AG04449 (cell line): ENCODE measurements around the gene ZNRF1.

Experiments
- CTCF ChIA-PET: fragments of 350-600 bp; formaldehyde crosslinking; extraction: SDS; loops from one replicate; lab custom pipeline; 2021; ENCODE audit warnings: antibody characterized with exemption; lab: Yijun Ruan, JAX
- POLR2A ChIA-PET: fragments of 400-600, 350-600 bp; formaldehyde crosslinking; extraction: SDS; loops from one replicate; lab custom pipeline; 2020; ENCODE audit warnings: antibody characterized with exemption, inconsistent platforms; lab: Yijun Ruan, JAX
- DNase-seq: peaks from one replicate; pipeline ENCODE4 v3.0.0-alpha.2; 2010; ENCODE audit warnings: low read depth, low spot score
- H3K4me3 ChIP-seq: 2 replicates; pipeline ENCODE4 v1.5.1; 2011; ENCODE audit warnings: low read depth, mild to moderate bottlenecking, control low read depth, low read length
- TF ChIP-seq, protein P1 (sequence below): IDR thresholded peaks from one replicate; pipeline ENCODE4 v1.5.1; 2011; ENCODE audit warnings: mild to moderate bottlenecking, moderate library complexity, low read length, control low read depth, inconsistent platforms; ENCODE audit not compliant: insufficient read depth; ENCODE audit errors: missing control alignments

Gene ZNRF1

DNA sequence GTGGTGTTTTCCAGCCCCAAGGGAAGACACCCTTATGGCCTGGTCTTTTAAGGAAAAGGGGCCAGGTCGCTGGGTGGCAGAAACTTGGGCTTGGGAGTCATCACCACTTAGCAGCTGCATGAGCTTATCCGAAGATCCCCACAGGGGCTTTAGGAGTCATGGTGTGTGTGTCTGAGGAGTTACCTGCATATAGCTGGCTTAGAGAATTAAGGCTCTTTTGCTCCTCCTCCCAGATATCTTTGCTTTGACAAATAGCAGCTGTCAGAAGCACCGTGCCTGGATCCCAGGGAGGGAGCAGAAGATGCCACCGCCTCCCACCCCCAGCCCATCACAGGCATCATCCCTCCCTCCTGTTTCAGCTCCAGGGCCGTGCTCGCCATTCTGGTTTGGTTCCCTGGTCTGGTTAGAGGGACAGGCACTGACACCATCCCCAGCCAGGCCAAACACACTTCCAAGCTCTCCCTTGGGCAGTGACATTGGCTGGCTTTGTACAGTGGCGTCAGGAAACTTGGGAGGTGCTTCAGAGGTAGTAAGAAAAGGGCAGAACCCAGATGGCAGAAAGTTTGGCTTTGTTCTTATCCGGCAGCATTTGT is 100.3 kb downstream of the ZNRF1 start:
- ChIA-PET CTCF (interaction anchor here (9.1 kb wide), 1 partner anchor 11 kb away, joined by 73 read pairs; no protein-coding TSS in a partner anchor), POLR2A (no interaction called here)
- TF ChIP-seq, protein P1, sequence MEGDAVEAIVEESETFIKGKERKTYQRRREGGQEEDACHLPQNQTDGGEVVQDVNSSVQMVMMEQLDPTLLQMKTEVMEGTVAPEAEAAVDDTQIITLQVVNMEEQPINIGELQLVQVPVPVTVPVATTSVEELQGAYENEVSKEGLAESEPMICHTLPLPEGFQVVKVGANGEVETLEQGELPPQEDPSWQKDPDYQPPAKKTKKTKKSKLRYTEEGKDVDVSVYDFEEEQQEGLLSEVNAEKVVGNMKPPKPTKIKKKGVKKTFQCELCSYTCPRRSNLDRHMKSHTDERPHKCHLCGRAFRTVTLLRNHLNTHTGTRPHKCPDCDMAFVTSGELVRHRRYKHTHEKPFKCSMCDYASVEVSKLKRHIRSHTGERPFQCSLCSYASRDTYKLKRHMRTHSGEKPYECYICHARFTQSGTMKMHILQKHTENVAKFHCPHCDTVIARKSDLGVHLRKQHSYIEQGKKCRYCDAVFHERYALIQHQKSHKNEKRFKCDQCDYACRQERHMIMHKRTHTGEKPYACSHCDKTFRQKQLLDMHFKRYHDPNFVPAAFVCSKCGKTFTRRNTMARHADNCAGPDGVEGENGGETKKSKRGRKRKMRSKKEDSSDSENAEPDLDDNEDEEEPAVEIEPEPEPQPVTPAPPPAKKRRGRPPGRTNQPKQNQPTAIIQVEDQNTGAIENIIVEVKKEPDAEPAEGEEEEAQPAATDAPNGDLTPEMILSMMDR = no peak

DNA sequence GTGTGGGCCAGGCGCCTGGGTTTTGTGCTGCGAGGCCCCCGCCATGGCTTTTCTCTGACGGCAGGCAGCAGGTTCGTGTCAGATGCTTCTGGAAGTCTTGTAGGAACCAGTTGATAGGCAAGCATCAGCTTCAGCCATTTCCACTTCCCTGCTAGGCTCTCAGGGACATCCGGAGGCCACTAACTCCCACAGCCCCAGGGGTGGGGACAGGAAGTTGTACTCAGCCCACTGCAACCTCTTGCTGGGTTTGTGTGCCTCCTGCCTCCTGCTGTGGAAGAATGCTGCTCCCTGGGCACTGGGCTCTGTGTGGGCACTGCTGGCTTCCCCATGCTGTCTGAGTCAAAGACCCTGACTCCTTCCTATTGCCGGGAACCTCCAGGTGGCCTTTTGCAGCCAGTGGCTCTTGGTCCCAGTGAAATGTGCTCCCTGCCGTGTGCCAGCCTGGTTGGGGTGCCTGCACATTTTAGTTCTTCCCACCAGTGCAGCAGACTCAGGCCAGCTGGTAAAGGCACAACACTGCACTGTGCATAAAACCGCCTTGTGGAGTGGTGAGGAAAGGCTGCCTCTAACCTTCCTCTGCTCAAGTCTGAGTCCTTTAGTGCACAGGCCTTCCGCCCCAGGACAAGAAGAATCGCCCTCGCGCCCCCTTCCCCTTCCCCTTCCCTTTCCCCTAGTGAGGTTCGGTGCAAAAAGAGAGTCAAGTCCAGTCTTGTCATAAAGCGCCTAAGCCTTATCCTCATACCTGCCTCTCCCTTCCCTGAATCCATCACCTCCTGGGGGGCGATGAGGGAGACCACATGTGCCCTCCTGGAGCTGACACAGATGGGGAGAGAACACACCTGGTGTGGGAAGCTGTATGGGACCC is 101.1 kb downstream of the ZNRF1 start:
- TF ChIP-seq, protein P1 = no peak
- no peak overlapping the region for H3K4me3 ChIP-seq

More for the DNA sequence above, 100.3 kb downstream of the ZNRF1 start:
- no peak overlapping the region for H3K4me3 ChIP-seq
- DNase-seq = no peak

DNA sequence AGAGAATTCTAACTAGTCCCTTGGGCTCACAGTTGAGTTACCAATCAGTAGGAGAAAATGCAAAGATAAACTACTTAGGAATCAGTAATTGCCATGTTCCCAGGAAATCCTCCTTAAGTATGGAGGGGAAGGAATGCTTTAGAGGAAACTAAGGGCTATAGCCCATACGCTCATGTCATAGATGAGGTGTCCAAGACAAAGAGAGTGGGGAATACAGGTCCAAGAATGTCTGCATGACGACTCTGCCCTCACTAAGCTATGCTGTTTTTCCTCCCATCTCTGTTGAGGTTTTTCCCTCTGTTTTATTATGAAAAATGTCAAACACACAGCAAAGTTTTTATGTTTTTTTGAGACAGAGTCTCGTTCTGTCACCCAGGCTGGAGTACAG is 101.8 kb downstream of the ZNRF1 start:
- TF ChIP-seq, protein P1 = no peak
- DNase-seq = no peak
- POLR2A ChIA-PET = no interaction called here
- CTCF ChIA-PET = interaction anchor here (0.8 to 9.1 kb wide), 3 partner anchors 10 to 102 kb away, joined by 3 to 73 read pairs (median 7); partner anchors contain the start of gene ZNRF1
- no peak overlapping the region for H3K4me3 ChIP-seq

More for the DNA sequence above, 101.1 kb downstream of the ZNRF1 start:
- ChIA-PET POLR2A (no interaction called here), CTCF (interaction anchor here (1.5 to 9.1 kb wide), 2 partner anchors 10 to 102 kb away, joined by 7 to 73 read pairs; partner anchors contain the start of gene ZNRF1)
- no peak for DNase-seq

DNA sequence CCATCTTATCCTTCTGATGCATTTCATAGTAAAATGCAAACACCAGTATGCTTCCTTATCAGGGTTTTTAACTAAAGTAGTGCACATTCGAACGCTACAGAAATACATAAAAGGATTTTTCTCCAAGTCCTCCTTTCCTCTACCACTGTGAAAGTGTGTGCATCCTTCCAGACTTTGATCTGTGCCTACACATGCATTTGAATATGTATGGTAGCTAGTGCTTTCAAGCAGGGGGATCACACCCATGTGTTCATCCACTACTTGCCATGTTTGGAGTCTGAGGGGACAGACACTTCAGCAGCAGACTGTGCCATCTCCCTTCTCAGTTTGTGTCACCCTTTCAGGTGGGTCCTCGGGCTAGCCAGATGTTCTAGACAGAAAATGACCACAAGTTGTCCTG is 102.8 kb downstream of the ZNRF1 start:
- H3K4me3 ChIP-seq = no peak overlapping the region
- ChIA-PET CTCF (interaction anchor here (9.1 kb wide), 1 partner anchor 9 kb away, joined by 73 read pairs; no protein-coding TSS in a partner anchor), POLR2A (no interaction called here)
- TF ChIP-seq, protein P1 = no peak
- DNase-seq = no peak

DNA sequence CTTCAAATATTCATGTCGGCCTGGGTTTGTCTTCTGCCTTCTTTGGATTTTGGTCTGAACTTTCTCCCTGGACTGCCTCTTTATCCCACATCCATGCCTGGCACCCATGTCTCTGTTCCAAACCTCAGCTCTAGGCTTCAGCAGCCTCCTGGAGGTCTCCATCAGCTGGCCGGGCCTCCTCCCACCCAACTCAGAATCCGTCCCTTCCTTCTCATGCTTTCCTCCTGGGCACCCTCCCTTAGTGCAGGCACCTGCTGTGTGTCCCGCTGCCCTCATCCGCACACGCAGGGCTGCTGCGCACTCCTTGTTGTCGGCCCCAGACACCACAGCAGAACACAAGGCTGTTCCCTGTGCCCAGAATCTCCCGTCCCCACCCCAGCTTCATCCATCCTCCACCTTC is 103.8 kb downstream of the ZNRF1 start:
- POLR2A ChIA-PET = no interaction called here
- TF ChIP-seq, protein P1 = no peak
- no peak for DNase-seq
- CTCF ChIA-PET = interaction anchor here (1.7 to 9.1 kb wide), 2 partner anchors 8 to 104 kb away, joined by 7 to 73 read pairs; partner anchors contain the start of gene ZNRF1
- no peak overlapping the region for H3K4me3 ChIP-seq

DNA sequence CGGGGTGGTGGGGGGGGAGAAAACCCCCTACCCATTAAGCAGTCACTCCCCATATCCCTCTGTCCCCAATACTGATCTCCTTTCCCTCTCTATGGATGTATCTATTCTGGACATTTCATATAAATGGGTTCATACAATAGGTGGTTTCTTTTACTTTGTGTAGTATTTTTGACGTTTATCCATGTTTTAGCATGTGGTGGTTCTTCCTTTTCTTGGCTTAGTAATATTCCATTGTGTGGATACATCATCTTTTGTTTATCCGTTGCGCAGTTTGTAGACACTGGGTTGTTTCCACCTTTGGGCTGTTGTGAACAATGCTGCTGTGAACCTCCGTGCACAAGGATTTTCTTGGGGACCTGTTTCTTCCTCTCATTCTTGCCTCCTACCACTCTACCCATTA is 105.2 kb downstream of the ZNRF1 start:
- no peak for DNase-seq
- TF ChIP-seq, protein P1 = no peak
- CTCF ChIA-PET = interaction anchor here (11.0 kb wide), 1 partner anchor 113 kb away, joined by 450 read pairs; the partner anchor contains the start of genes WDR59 and ZNRF1
- H3K4me3 ChIP-seq = no peak overlapping the region
- POLR2A ChIA-PET = no interaction called here
